Stimulated activated CD8-positive, alpha-beta memory T cell treated with anti-CD3 and anti-CD28 coated beads, Interleukin-12 subunit alpha, Interleukin-12 subunit beta, amount 100 ng/mL, for 4 hours (primary cell): ENCODE data around the gene PCDHGB5.

Source experiments
- DNase-seq: peaks from one replicate; pipeline ENCODE4 v3.0.0-alpha.2; 2020; ENCODE audit warnings: low read depth

PCDHGB5 gene

GRCh38 chr5:141441571-141442170, 43.9 kb downstream of the PCDHGB5 start:
- DNase-seq, result no peak
